OCI-LY3 (cell line): Measurements from ENCODE around the gene SH3PXD2A.

Experiments
- H2AFZ ChIP-seq: fragments of 200-600, 300-600 bp; shearing (Covaris generic); 2 replicates; pipeline ENCODE4 v1.6.0; 2014; ENCODE audit warnings: antibody characterized with exemption, low read depth, low read length
- H3K27ac ChIP-seq: fragments of 200-600, 300-600 bp; sonication (generic); 2 replicates; pipeline ENCODE4 v1.5.1; 2014; ENCODE audit warnings: mild to moderate bottlenecking, low read length, moderate library complexity, mixed read lengths
- H3K27me3 ChIP-seq: fragments of 200-600, 300-600 bp; sonication (generic); 2 replicates; pipeline ENCODE4 v1.6.1; 2014; ENCODE audit warnings: low read depth, low read length, mixed read lengths
- H3K36me3 ChIP-seq: fragments of 200-600, 300-600 bp; sonication (generic); replicated peaks from 2 replicates; pipeline ENCODE3; 2014; ENCODE audit warnings: low read depth, low read length, mixed read lengths
- H3K4me1 ChIP-seq: fragments of 300-600, 200-600 bp; sonication (generic); 2 replicates; pipeline ENCODE4 v1.6.1; 2014; ENCODE audit warnings: low read length, mixed read lengths
- H3K4me2 ChIP-seq: fragments of 200-600, 300-600 bp; sonication (generic); 2 replicates; pipeline ENCODE4 v1.6.1; 2014; ENCODE audit warnings: low read length, mixed read lengths
- H3K4me3 ChIP-seq: fragments of 300-600, 200-600 bp; sonication (generic); 2 replicates; pipeline ENCODE4 v1.5.1; 2014; ENCODE audit warnings: antibody characterized with exemption, mild to moderate bottlenecking, low read length, moderate library complexity
- H3K79me2 ChIP-seq: fragments of 300-600, 200-600 bp; shearing (Covaris generic); 2 replicates; pipeline ENCODE4 v1.6.1; 2014; ENCODE audit warnings: mild to moderate bottlenecking, low read length, mixed read lengths
- H3K9ac ChIP-seq: fragments of 300-600, 200-600 bp; shearing (Covaris generic); 2 replicates; pipeline ENCODE4 v1.6.0; 2014; ENCODE audit warnings: mild to moderate bottlenecking, low read length, moderate library complexity
- H3K9me3 ChIP-seq: fragments of 200-600, 300-600 bp; shearing (Covaris generic); 2 replicates; pipeline ENCODE4 v1.6.1; 2014; ENCODE audit warnings: low read length, mixed read lengths; ENCODE audit not compliant: insufficient read depth
- H4K20me1 ChIP-seq: fragments of 200-600, 300-600 bp; sonication (generic); 2 replicates; pipeline ENCODE4 v1.6.1; 2016; ENCODE audit warnings: low read length, mixed read lengths; ENCODE audit not compliant: insufficient read depth
- CTCF ChIP-seq: fragments of 200-600, 300-600 bp; sonication (generic); IDR thresholded peaks from 2 replicates; pipeline ENCODE4 v1.5.1; 2014; ENCODE audit warnings: antibody characterized with exemption, low read length, low read depth
- EZH2phosphoT487 ChIP-seq: fragments of 200-600 bp; shearing (Covaris generic); IDR thresholded peaks from 2 replicates; pipeline ENCODE4 v1.6.1; 2018; ENCODE audit warnings: antibody characterized with exemption, mixed run types, low read depth

Gene SH3PXD2A

GRCh38 chr10:103595933-103596726 is 259.2 kb downstream of the SH3PXD2A start:
- Histone ChIP-seq H3K4me2 (no peak overlapping the region), H3K4me1 (no peaks in the 10 kb centered on the region), H2AFZ (no peak overlapping the region), H3K9ac (no peak overlapping the region), H3K27ac (no peak overlapping the region), H4K20me1 (no peaks in the 10 kb centered on the region), H3K79me2 (no peaks in the 10 kb centered on the region), H3K27me3 (no peaks in the 10 kb centered on the region), H3K9me3 (no peaks in the 10 kb centered on the region), H3K36me3 (no peaks in the 10 kb centered on the region), H3K4me3 (no peak overlapping the region)
- TF ChIP-seq CTCF (no peak), EZH2phosphoT487 (no peak)

- no peak overlapping the region for H3K27ac ChIP-seq
- no peaks in the 10 kb centered on the region for H3K4me1 ChIP-seq
- no peak for TF ChIP-seq EZH2phosphoT487
- no peak; the same call in 1 of the 2 replicates for TF ChIP-seq CTCF
- no peaks in the 10 kb centered on the region for H3K36me3 ChIP-seq
- no peak overlapping the region for H3K4me3 ChIP-seq
- no peaks in the 10 kb centered on the region for H3K79me2 ChIP-seq
- H3K4me2 ChIP-seq: no peak overlapping the region
- H4K20me1 ChIP-seq: no peaks in the 10 kb centered on the region
- no peak overlapping the region for H2AFZ ChIP-seq
- H3K9ac ChIP-seq: no peak overlapping the region
- H3K9me3 ChIP-seq: no peaks in the 10 kb centered on the region
- H3K27me3 ChIP-seq: no peaks in the 10 kb centered on the region
Observed at GRCh38 chr10:103593022-103593570, 262.3 kb downstream of the SH3PXD2A start.

- H3K79me2 ChIP-seq: no peaks in the 10 kb centered on the region
- no peak overlapping the region for H3K4me2 ChIP-seq
- no peak overlapping the region for H3K4me3 ChIP-seq
- no peaks in the 10 kb centered on the region for H3K27me3 ChIP-seq
- H2AFZ ChIP-seq: no peak overlapping the region
- no peaks in the 10 kb centered on the region for H3K4me1 ChIP-seq
- H3K9ac ChIP-seq: no peak overlapping the region
- TF ChIP-seq CTCF: peak; percentile 59
- no peak for TF ChIP-seq EZH2phosphoT487
- no peaks in the 10 kb centered on the region for H3K36me3 ChIP-seq
- no peaks in the 10 kb centered on the region for H4K20me1 ChIP-seq
- no peak overlapping the region for H3K27ac ChIP-seq
- no peaks in the 10 kb centered on the region for H3K9me3 ChIP-seq
Observed at GRCh38 chr10:103592186-103593021, 263.0 kb downstream of the SH3PXD2A start.

GRCh38 chr10:103590744-103591291 is 264.6 kb downstream of the SH3PXD2A start:
- Histone ChIP-seq H3K27ac (no peak overlapping the region), H3K4me1 (no peaks in the 10 kb centered on the region), H3K27me3 (no peaks in the 10 kb centered on the region), H3K9ac (no peak overlapping the region), H3K9me3 (no peaks in the 10 kb centered on the region), H3K79me2 (no peaks in the 10 kb centered on the region), H3K4me2 (no peak overlapping the region), H3K4me3 (no peak overlapping the region), H4K20me1 (no peaks in the 10 kb centered on the region), H2AFZ (no peak overlapping the region), H3K36me3 (no peaks in the 10 kb centered on the region)
- TF ChIP-seq CTCF (no peak), EZH2phosphoT487 (no peak)
